ENCODE measurements around the gene RNF113B.

Gene RNF113B

GRCh38 chr13:98175043-98175442 lies 2.0 kb downstream of the RNF113B start:
- DNase-seq (ENCODE audit: low read depth in 2 of 2), result no peak

DNA sequence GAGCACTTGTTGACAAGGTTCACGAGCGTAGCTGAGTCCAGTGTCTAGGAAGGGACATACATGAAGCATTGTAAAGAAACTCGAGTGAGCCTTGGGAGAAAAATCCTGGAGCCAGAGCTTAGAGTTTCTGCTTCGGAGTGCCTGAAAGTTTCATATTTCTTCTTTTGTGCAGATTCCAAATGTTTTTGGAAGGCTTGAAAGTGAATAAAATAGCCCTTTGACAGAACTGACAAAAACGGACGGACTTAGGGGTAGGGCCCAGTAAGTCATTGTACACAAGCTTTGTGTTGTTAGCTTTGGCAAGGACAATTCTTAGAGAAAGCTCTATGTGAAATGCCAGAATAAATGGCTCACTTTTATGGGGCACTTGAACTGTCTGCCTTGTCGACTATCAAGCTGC lies 2.8 kb downstream of the RNF113B start:
- no peak for DNase-seq (ENCODE audit: low read depth in 2 of 2)

DNA sequence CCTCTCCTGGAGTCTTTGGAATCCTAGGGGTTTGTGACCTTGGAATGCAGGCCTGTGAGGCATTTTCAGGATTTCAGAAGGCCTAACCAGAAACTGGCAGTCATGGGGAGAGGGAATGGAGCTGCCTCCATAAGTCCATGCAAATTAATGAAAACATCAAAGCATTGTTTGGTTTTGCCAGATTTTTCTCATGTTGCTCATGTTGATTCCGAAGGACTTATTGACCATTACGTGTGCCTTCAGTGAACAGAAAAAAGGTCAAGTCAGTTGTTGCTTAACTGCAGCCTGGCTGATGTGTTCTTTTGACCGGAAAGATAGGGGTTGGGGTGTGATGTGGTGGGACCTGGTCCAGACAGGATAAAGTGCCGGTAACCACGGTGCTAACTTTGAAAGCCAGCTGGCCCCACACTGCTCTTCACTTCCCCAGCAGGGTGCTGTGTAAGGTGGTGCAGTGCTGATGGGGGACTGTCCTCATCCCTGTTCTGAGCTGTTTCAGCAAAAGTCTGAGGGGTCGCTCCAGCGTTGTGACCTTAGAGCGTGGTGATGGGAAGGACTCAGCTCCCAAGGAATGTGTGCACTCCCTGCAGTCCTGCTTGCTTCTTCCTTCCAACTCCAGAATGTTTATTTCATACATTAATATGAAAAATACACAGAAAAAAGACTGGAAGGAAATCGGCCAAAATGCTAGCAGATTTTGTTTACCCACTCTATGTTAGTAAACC lies 3.5 kb downstream of the RNF113B start:
- no peak for DNase-seq (ENCODE audit: low read depth in 2 of 2)

GRCh38 chr13:98172590-98173422 lies 4.3 kb downstream of the RNF113B start:
- no peak for DNase-seq (ENCODE audit: low read depth in 2 of 2)

DNA sequence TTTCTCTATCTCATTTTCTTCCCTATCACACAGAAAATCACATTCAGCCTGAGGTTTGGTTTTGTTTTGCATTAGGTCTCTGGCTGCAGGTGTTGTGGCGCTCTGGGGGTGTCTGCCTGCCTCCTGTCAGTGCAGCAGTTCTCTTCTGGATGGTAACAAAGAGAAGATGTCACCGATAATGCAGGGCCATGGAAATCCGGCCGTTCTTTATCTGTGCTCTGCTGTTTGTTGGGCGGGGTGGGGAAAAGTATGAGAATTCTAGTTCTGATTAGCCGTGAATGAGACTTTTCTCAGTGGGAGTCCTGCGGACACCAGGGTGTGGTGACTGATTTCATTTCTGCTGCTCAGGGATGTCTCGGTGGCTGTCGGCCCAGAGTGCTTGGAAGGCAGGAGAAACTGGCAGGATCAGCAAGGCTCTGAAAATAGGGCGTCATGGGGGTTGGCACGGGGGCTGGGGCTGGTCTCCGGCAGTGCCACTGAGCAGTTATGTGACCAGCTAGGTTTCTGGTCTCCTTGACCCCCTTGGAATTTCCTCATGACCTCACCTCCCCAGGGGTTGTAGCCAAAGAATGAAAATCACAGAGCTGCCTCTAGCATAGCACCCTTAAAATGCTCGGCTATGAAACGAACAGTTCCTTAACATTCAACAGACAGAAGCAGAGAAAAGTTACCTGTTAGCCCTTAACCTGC lies 5.0 kb downstream of the RNF113B start:
- no peak for DNase-seq (ENCODE audit: low read depth in 2 of 2)

DNA sequence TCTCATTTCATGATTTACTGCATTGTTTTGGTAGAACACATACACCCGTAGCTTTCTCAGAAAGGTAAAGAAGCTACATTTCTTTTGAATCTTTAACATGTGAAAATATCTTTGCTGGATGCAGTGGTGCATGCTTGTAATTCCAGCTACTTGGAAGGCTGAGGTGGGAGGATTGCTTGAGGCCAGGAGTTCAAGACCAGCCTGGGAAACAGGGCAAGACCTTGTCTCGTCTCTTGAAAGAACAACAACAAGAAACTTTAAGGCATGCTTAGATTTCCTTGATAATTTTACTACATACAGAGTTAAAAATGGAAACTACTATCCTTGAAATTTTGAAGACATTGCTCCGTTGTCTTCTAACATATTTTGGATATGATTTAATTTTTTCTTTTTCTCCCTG lies 7.7 kb downstream of the RNF113B start:
- no peak for DNase-seq (ENCODE audit: low read depth in 2 of 2)

- no peak for DNase-seq (ENCODE audit: low read depth in 2 of 2)
Observed at GRCh38 chr13:98162935-98163334, 14.1 kb downstream of the RNF113B start.

DNA sequence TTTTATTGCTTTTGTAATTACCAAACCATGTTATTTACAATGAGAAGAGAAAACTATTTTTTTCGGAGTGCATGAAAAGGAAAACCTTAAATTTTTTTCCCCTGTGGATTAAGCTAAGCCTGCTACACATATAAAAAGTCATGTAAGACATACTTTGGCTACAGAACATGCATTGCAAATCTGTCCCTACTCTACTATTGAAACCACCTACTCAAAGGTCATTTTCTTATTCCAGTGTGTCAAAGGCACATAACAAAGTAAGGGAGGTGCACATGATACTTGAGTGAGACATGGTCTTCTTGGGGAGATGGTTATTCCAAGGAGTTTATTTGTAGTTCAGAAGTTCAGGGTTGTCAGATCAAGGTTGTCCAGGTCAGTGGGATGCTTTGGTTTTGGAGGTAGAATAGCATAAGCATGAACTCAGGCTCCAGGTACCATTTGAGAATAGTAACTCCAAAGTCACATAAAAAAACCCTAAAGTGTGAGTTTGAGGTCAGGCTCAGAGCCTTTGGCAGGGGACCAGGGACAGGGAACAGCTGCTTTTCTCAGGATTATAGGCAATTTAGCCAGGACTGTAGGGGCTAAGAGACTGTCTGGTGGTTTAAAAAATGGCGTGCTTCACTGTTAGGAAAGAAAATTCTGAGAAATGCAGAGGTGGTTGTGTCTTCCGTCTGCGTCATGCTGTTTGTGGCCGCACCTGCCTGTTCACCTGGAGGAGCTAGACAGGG lies 18.7 kb downstream of the RNF113B start:
- DNase-seq (ENCODE audit: low read depth in 2 of 2), result no peak

DNA sequence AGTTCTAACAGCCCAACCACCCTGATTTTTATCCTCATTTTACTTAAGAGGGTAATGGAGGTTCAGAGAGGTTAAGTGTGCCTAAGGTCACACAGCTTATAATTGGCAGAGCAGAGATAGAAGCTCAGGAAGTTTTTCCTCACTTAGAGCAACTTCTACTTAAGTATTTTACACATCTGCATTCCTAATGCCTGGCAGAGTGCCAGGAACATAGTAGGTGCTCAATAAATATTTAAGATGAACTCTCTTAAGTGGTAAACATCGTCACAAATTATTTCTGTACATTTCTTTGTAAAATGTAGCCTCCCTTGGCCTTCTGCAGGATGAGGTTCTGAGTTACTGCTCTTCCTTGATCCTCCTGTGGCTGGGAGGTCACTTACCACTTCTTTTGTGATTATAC lies 19.5 kb downstream of the RNF113B start:
- DNase-seq (ENCODE audit: low read depth in 2 of 2), result no peak

DNA sequence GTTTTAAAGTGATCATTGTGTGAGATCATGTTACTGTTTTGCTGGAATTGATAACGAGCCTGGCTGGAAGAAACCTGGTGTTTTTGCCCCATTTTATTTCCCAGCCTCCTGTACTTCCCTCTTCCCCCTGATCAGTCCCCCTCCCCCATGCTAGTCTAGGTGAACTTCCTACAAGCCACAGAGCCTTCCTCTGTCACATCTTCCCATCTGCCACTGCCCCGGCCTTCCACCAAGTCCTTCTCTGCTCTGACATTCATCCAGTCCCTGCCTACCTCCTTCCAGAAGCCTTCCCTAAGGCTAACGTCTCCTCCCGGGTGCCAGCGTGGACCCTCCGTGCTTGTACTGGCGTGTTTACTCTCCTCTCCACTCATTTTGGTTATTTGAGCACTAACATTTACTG lies 19.9 kb downstream of the RNF113B start:
- DNase-seq (ENCODE audit: low read depth in 2 of 2), result no peak

DNA sequence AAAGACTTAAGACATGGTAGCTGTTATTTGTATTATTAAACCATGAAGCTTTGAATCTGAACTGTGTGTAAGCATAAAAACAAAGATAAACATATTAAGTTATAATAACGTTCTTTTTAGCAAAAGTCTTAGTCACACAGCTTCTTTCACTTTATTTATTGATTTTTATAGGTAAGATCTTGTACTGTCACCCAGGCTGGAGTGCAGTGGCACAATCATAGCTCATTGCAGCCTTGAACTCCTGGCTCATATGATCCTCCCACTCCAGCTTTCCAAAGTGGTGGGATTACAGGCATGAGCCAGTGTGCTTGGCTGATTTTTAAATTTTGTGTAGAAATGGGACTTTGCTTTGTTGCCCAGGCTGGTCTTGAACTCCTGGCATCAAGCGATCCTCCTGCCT lies 20.8 kb downstream of the RNF113B start:
- no peak for DNase-seq (ENCODE audit: low read depth in 2 of 2)

DNA sequence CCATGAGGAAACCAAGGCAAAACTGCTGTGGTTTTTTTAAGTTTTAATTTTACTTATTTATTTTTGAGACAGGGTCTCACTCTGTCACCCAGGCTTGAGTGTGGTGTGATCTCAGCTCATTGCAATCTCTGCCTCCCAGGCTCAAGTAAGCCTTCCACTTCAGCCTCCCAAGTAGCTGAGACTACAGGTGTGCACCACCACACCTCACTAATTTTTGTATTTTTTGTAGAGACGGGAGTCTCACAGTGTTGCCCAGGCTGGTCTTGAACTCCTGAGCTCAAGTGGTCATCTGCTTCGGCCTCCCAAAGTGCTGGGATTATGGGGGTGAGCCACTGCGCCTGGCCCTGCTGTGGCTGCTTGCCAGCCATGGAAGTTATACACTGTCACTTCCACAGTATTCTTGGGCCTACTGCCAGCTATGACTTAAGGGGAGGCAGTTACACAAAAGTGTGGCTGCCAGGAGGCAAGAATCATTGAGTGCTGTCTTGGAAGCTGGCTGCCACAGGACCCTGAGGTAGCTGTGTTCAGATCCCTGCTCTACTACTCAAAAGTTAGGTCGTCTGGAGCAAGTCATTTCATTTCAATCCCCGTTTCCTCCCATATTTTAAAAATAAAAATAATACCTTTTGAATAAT lies 21.5 kb downstream of the RNF113B start:
- DNase-seq (ENCODE audit: low read depth in 2 of 2), result no peak

DNA sequence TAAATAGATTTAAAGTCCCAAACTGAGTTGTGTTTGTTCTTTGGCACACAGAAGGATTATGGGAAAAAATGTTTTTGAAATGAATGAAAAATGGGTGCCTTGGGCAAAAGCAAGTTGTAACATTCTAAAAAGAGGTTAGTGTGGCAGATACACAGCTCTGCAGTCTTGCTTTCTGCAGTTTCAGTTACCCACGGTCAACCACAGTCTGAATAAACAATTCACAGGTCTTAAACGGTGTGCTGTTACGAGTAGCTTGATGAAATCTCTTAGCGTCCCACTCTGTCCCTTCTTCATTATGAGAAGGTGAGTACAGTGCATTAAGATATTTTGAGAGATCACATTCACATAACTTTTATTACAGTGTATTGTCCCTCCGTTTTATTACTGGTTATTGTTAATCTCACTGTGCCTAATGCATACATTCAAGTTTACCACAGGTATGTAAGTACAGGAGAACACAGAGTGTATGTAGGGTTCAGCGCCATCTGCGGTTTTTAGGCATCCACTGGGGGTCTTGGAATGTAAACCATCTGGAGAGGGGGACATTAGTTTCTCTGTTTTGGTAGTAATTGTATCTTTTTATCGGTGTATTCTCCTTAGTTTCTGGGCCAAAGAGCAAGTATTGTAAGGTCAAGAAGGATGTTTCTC lies 26.1 kb downstream of the RNF113B start:
- no peak for DNase-seq (ENCODE audit: low read depth in 2 of 2)

DNA sequence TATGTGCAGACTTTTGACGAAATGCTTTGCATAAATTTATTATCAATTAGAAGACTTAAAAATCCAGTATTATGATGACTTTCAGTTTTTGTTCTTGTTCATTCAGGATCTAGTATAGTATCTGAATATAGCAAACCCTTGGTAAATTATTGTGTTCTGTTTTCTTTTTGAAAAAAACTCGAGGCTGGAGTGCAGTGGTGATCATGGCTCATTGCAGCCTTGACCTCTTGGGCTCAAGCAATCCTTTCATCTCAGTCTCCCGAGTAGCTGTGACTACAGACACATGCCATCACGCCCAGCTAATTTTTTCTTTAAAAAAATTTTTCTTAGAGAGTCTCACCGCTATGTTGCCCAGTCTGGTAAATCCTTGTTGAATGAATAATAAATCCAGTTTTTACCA lies 29.5 kb downstream of the RNF113B start:
- DNase-seq (ENCODE audit: low read depth in 2 of 2), result no peak

DNA sequence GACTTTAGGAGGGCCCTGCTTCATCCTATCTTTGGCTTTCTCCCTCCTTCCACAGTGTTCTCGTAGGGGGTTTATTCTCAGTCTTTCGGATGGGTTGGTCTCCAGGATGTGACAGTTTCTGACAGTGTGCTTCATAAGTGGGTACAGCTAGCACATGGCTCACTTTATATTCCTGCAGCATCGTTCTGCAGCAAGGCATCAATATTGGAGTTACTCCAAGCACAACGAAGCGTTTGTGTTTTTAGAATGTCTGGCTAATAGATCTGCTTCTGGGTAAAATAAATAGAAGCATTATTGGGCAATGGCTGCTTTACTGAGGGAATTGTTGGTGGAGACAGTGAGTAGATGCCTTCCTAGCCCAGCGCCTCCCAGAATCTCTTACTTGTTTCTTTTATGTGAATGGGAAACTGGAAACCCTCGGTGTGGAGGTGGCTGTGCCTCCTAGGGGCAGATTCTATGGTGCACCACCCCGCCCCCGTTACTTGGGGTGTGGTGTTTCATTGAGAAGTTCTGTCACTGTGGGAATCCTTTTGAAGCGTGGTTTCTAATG lies 32.2 kb downstream of the RNF113B start:
- DNase-seq (ENCODE audit: low read depth in 2 of 2), result no peak

DNA sequence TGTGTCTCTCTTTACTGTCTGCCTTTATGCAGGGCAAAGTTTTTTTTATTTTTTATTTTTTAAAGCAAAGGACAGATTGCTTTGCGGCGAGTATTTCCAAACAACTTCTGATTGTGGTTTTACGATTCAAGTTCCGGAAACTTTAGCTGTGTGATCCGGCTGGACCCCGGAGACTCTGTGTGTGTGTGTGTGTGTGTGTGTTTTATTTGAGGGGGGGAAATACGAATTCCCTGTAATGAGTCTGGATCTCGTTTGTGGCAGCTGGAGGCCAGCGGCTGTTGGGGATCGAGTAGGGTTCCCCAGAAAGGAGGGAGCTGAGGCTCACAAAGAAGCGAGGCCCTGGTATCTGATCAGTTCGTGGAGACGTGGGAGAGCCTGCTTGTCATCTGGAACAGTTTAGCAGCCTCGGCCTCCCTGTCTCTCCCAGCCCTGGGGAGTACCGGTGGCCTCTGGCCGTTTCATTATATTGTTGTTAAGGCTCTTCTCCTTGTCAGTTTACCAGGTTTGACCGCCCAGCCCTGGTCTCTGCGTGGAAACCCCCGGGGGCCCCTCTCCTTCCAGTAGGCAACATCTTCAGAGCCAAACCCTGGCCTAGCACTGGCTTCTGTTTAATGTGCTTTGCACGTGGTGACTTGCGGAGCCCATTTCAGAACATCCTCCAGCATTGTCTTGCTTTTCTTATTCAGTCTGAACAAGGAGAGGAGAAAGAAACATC lies 32.9 kb downstream of the RNF113B start:
- DNase-seq (ENCODE audit: low read depth in 2 of 2), result no peak

GRCh38 chr13:98143601-98144026 lies 33.5 kb downstream of the RNF113B start:
- no peak for DNase-seq (ENCODE audit: low read depth in 2 of 2)

DNA sequence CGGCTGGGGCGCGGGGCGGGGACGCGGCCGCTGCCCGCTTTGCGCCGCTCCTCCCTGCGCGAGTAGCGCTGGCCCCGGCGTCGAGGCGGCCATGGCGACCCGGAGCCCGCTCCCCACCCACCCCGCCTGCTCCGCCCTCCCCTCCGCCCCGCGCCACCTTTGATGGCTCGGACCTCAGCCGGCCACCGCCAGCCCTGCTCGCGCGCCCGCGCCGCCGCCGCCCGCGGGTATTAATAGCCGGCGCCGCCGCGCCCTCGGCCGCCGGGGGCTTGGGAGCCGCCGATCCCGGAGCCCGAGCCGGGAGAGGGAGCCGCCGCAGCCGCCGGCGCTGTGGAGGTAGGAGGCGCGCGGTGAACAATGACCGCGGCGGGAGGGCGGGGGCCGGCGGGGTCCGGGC lies 33.9 kb downstream of the RNF113B start:
- DNase-seq (ENCODE audit: low read depth in 2 of 2), result no peak

- DNase-seq (ENCODE audit: low read depth in 2 of 2), result peak in 1 of 2 donors; percentile 30
Observed at GRCh38 chr13:98142380-98143156, 34.5 kb downstream of the RNF113B start, which contains the start of gene FARP1. Gene FARP1 (plus strand): TSS chr13:98143094. CDS start chr13:98213243, 70,149 bp downstream.

Measured in stimulated activated CD4-positive, alpha-beta T cell treated with anti-CD3 and anti-CD28 coated beads, Interleukin-15, amount 100 ng/mL, for 48 hours (primary cell).